HG03565 (cell line): Measurements from ENCODE around the gene B9D2.

Experiments
- ATAC-seq: cut with Tn5 transposase; IDR thresholded peaks from one replicate; pipeline ENCODE4 v1.9.1; 2021; ENCODE audit warnings: mild to moderate bottlenecking, moderate library complexity; ENCODE audit not compliant: unreplicated experiment

B9D2 gene

DNA sequence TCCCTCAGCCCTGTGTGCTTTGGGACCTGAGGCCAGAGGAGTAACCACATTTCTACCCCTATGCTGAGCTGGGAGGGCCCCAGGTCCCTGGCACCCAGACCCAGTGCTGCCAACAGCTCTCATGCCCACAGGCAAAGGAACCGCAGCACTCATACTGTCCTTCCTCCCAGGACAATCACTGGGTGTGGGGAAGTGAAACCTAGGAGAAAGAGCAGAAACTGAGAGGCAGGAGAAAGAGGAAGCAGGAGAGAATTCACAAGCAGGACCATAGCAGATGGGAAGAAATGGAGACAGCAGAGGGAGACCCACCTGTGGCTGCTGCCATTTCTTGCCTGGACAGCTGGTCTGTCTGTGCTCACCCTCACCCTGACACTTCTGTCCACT is 35.1 kb downstream of the B9D2 start:
- ATAC-seq = no peak

- ATAC-seq = no peak
These were observed 35.6 kb downstream of the B9D2 start for GRCh38 chr19:41328157-41328841.

GRCh38 chr19:41327576-41328156 is 36.3 kb downstream of the B9D2 start:
- ATAC-seq = no peak

GRCh38 chr19:41327076-41327575 is 36.8 kb downstream of the B9D2 start:
- ATAC-seq = no peak

GRCh38 chr19:41325947-41326706 is 37.8 kb downstream of the B9D2 start:
- ATAC-seq = no peak

- no peak for ATAC-seq
These were observed 38.4 kb downstream of the B9D2 start for GRCh38 chr19:41325640-41325946.

GRCh38 chr19:41324921-41325639 is 38.9 kb downstream of the B9D2 start:
- ATAC-seq = no peak

GRCh38 chr19:41324231-41324702 is 39.7 kb downstream of the B9D2 start:
- ATAC-seq = no peak

DNA sequence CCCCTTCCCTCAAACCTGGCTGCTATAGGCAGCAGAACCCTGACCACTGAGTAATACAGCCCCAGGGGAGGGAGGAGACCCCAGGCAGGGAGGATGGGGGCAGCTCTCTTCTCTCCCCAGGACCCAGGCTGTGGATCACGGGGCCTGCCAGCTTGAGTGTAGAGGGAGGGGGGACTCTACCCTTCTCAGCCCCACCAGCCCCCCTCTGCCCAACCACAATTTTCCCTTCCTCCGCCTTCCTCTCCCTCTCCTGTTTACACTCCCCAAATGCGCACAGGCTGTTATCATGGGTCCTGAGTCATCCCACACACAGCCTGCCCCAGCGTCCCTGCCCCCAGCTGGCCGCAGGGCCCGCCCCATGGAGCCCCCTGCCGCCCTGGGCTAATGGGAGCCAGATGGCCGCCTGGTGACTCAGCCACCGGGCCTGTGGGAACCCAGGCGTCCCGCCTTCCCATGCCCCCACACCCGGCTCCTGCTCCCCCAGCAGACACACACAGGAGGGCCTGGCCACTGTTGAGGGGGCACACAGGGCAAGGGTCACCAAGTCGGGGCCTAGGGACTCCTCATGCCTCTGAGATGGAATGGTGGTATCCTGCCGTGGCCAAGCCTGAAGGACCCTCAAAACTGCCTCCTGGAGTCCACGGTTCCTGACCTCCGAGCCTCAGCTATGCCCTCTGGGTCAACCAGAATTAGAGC is 40.4 kb downstream of the B9D2 start:
- no peak for ATAC-seq

DNA sequence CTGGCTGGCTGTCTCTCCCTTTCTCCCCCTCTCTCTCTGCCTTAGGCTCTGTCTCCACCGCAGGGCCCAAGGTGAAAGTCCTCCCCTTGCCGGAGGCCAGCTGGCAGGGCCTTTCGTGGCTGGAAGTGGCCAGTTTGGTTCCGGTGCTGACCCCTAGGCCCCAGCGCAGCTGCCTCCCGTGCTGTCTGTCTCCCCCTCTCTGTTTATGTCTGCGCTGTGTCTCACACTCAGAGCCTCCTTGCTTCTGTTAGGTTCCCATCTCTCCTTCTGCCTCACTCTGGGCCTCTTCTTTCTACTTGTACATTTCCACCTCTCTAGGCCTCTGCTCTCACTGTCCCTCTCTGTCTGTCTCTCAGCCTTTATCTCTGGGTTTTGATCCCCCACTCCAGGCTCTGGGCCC is 40.9 kb downstream of the B9D2 start:
- ATAC-seq = no peak

DNA sequence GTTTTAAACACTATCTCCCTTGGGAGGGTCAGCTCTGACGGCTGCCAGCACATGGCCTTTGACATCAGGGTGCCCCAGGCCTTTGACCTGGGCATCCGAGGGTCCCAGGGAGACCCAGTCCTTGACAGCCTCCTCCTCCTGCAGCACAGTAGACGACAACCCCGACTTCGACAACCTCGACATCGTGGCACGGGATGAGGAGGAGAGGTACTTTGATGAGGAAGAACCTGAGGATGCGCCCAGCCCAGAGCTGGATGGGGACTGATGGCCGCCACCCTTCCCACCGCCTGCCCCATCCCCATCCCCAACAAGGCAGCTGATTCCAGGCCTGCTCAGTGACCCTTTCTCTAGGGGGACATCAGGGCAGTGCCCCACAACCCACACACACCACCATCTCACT is 41.5 kb downstream of the B9D2 start:
- no peak for ATAC-seq

DNA sequence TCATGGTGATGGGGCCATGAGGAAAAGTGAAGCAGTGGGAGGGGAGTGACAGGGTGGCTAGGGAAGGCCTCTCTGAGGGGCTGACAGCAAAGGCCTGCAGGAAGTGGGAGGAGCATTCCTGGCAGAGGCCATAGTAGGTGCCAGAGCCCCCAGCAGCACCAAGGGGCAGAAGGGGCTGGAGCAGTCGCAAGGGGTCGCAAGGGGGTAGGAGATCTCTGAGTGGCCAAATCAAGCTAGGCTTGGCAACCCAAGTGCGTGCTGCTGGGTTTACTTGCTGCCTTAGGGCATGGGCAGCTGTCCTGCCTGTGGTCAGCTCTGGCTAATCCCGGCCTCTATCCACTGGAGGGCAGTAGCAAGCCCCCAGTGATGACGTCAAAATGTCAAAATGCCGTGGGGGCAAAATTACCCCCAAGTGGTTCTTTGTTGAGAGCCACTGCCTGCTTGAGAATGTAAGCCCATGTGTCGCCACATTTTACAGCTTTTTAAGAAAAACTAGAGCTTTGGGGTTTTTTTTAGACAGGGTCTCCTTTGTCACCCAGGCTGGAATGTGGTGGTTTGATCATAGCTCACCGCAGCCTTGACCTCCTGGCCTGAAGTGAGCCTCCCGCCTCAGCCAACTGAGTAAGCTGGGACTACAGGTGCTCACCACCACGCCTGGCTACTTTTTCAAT is 42.2 kb downstream of the B9D2 start:
- no peak for ATAC-seq

DNA sequence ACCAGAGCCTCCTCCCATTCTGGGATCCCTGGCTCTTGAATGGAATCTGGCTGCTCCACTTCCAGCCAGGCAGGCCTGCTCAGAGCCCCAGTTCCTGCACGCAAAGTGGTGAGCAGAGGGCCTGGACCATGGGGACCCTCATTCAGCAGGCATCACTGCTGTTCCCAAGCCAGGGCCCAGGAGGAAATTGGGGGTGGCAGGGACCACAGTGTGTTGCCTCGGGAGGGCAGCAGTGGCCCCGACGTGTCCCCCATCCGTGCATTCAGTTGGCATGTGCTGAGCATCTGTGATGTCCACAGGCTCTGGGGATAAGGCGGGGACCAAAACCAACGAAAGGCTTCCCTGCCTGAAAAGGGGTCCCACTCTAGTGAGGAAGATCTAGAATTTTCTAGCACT is 42.7 kb downstream of the B9D2 start:
- no peak for ATAC-seq

DNA sequence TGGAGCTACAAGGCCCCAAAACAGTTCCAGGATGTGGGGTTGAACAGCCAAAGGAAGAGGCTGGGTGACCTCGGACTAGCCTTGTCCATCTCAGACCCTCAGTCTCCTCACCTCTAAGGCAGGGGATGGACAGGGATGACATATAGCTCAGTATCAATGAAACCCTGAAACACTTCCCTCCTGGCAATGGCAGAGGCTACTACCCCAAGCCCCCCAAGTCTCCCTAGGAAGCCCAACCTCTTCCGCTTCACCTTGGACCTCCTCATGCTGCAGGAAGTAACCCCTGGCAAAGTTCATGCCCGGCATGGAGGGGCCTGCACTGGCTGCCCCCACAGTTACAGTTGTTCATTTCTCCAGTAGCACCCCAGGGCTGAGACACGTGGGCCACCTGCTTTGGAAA is 43.4 kb downstream of the B9D2 start:
- ATAC-seq = no peak

GRCh38 chr19:41320185-41320518 is 43.8 kb downstream of the B9D2 start:
- ATAC-seq = no peak

- ATAC-seq = no peak
These were observed 44.3 kb downstream of the B9D2 start for GRCh38 chr19:41319500-41320184.

GRCh38 chr19:41318696-41319499 is 45.1 kb downstream of the B9D2 start:
- no peak for ATAC-seq

GRCh38 chr19:41316306-41316920 is 47.5 kb downstream of the B9D2 start:
- ATAC-seq = no peak

DNA sequence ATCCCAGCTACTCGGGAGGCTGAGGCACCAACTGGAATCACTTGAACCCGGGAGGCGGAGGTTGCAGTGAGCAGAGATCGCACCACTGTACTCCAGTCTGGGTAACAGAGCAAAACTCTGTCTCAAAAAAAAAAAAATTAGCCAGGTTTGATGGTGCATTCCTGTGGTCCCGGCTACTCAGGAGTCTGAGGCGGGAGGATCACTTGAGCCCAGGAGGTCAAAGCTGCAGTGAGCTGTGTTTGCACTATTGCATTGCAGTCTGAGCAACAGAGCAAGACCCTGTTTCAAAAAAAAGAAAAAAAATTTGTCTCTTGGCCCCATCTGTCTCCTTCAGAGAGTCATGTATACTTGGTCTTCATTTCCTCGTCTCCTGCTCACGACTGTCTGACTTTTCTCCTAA is 52.3 kb downstream of the B9D2 start:
- no peak for ATAC-seq
